ENCODE measurements around the gene LCTL. TPM values are rescaled to one million over a fixed set of nuclear protein-coding genes. Genes with fewer than 3 reads are reported as not detected.
A peak's percentile ranks its signal among the peaks of the same experiment; 100 is the strongest.

LCTL gene
- total and polyA plus RNA-seq, 2 of the 8 experiments (the other 6 are each of a cell fraction or from before 2014, with no cell fraction given), result 5.5 to 6.2 TPM

DNA sequence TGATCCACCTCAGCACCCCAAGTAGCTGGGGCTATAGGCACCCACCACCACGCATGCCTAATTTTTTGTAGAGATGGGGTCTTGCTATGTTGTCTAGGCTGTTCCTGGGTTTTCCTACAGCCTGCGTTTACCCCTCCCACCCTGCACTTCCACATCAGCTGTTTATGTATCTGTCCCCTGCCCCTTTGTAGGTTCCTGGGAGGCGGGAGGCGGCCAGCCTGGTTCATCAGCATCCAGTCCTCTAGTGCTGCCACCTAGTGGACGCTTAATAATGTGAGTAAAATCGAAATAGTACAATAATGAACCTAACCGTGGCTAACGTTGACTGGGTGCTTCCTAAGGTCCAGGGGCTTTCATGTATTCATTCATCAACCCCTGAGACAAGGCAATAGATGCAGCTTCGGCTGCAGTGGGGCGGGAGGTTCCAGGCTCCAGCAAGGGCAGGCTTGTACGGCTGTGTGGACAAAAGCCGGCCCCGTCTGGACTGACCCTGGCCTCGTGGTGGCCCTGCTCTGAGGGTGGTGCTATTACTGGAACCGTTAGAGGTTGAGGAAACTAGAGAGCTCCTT lies 1.2 kb upstream of the LCTL start:
- H3K56ac ChIP-seq (replicated peaks; ENCODE audit: insufficient read length, low read depth, low read length), result no peak overlapping the region
- no peak overlapping the region for H3K14ac ChIP-seq (ENCODE audit: insufficient read length)
- 0 out of 4 replicates have a peak overlapping the region, but pooled peaks of 1 of the 2 experiments have one; percentile 62 for H3K4me2 ChIP-seq (ENCODE audit: insufficient read depth in 1 of 2, low read depth in 2 of 2, low read length in 2 of 2)
- H3K23ac ChIP-seq (ENCODE audit: insufficient read length), result no peak overlapping the region
- H4K20me1 ChIP-seq (replicated peaks in 1 of 2; ENCODE audit: control insufficient read depth in 1 of 2, insufficient read depth in 2 of 2, low read length in 2 of 2), result no peaks in the 10 kb centered on the region
- no peak overlapping the region for H3K27ac ChIP-seq (ENCODE audit: low read depth, low read length)
- H4K91ac ChIP-seq (replicated peaks; ENCODE audit: insufficient read length, low read length), result no peak overlapping the region
- H2BK5ac ChIP-seq (ENCODE audit: low read depth, low read length), result no peak overlapping the region
- ChIA-PET POLR2A (ENCODE audit: partially characterized antibody) (interaction anchor here (1.0 to 5.5 kb wide), 3 partner anchors 11 to 69 kb away, joined by 3 to 38 read pairs (median 34); partner anchors contain the start of genes RPL4, SNAPC5 and ZWILCH), CTCF (ENCODE audit: partially characterized antibody) (interaction anchor here (0.8 to 3.2 kb wide), 11 partner anchors 8 to 342 kb away, joined by 3 to 17 read pairs (median 8); no protein-coding TSS in a partner anchor)
- 46% methylated on average over 12 of the region's 15 CpGs; no CpG with 5 or more reads in 1 of the 2 experiments for WGBS, 2 experiments (ENCODE audit: extremely low coverage in 1 of 2, insufficient coverage in 1 of 2, insufficient read length in 1 of 2, insufficient replicate concordance in 2 of 2, low coverage in 1 of 2, low lambda C conversion rate in 2 of 2, missing lambda C conversion rate in 1 of 2)
- H3K9me3 ChIP-seq (ENCODE audit: insufficient read depth in 2 of 2, low read depth in 1 of 2, low read length in 1 of 2), result no peaks in the 10 kb centered on the region
- H2AK5ac ChIP-seq (ENCODE audit: low read depth, low read length), result no peak overlapping the region
- no peak overlapping the region for H3K4me3 ChIP-seq (ENCODE audit: extremely low read depth in 1 of 4, insufficient read depth in 2 of 4, low read depth in 3 of 4, low read length in 4 of 4)
- 0 out of 2 replicates have a peak, but pooled peaks cover 2% of the 10 kb centered on the region for H3K23me2 ChIP-seq (ENCODE audit: low read depth, low read length)
- FAIRE-seq (peak; percentile 13), DNase-seq (ENCODE audit: low read depth in 1 of 2, low spot score in 2 of 2) (peak; percentile 53 to 80)
- no peaks in the 10 kb centered on the region for H3K36me3 ChIP-seq (ENCODE audit: control insufficient read depth in 2 of 4, insufficient read depth in 4 of 4, low read length in 3 of 4)
- H3K9ac ChIP-seq (replicated peaks in 1 of 4; ENCODE audit: extremely low read depth in 1 of 4, low read depth in 3 of 4, low read length in 3 of 4), result no peak overlapping the region
- H3K27me3 ChIP-seq (replicated peaks in 1 of 4; ENCODE audit: control insufficient read depth in 3 of 4, extremely low read depth in 1 of 4, insufficient read depth in 3 of 4, low read length in 3 of 4), result no peaks in the 10 kb centered on the region
- no peaks in the 10 kb centered on the region for H3K79me2 ChIP-seq (ENCODE audit: control insufficient read depth in 1 of 2, insufficient read depth in 2 of 2, low read length in 2 of 2)
- H4K8ac ChIP-seq (ENCODE audit: extremely low read depth, insufficient read depth, low read length), result no peak overlapping the region; the same call in 1 of the 2 replicates
- peaks cover 4 to 22% (median 17%) of the 10 kb centered on the region in 4 experiments for H3K4me1 ChIP-seq (replicated peaks in 1 of 4; ENCODE audit: control insufficient read depth in 3 of 4, insufficient read depth in 4 of 4, low read length in 3 of 4)
- no peak overlapping the region for H2BK120ac ChIP-seq (replicated peaks; ENCODE audit: low read depth, low read length)
- H2BK20ac ChIP-seq (ENCODE audit: low read length), result 0 out of 2 replicates have a peak overlapping the region, but pooled peaks have one; percentile 66
- no peak overlapping the region; the same call in 1 of the 2 replicates for H2BK15ac ChIP-seq (ENCODE audit: low read length)
- no peak overlapping the region for H3K4ac ChIP-seq (replicated peaks; ENCODE audit: insufficient read length, low read depth, low read length)
- 0 out of 2 replicates have a peak overlapping the region, but pooled peaks have one; percentile 55 for H2BK12ac ChIP-seq (ENCODE audit: low read depth, low read length)
- peak overlapping the region; percentile 54 for H4K5ac ChIP-seq (ENCODE audit: insufficient read length, low read depth, low read length)
- H3K18ac ChIP-seq (ENCODE audit: extremely low read depth, low read length), result no peak overlapping the region
- H2AFZ ChIP-seq (ENCODE audit: low read length), result peak overlapping the region; percentile 94
- H3K79me1 ChIP-seq (ENCODE audit: low read depth, low read length), result no peaks in the 10 kb centered on the region
- TF ChIP-seq SRF (IDR thresholded peaks at IDR 0.05; ENCODE audit: low read depth, low read length), result no peak
- TF ChIP-seq, protein P1, sequence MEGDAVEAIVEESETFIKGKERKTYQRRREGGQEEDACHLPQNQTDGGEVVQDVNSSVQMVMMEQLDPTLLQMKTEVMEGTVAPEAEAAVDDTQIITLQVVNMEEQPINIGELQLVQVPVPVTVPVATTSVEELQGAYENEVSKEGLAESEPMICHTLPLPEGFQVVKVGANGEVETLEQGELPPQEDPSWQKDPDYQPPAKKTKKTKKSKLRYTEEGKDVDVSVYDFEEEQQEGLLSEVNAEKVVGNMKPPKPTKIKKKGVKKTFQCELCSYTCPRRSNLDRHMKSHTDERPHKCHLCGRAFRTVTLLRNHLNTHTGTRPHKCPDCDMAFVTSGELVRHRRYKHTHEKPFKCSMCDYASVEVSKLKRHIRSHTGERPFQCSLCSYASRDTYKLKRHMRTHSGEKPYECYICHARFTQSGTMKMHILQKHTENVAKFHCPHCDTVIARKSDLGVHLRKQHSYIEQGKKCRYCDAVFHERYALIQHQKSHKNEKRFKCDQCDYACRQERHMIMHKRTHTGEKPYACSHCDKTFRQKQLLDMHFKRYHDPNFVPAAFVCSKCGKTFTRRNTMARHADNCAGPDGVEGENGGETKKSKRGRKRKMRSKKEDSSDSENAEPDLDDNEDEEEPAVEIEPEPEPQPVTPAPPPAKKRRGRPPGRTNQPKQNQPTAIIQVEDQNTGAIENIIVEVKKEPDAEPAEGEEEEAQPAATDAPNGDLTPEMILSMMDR (IDR thresholded peaks at IDR 0.05; ENCODE audit: control extremely low read depth in 1 of 3, insufficient read depth in 1 of 3, low read depth in 1 of 3, low read length in 3 of 3), result peak; percentile 33 to 75 (median 58)
- peak; percentile 37; the same call in 1 of the 2 replicates for TF ChIP-seq KDM1A (IDR thresholded peaks at IDR 0.05; ENCODE audit: borderline replicate concordance, low read length)
- 0 out of 2 replicates have a peak, but pooled peaks have one; percentile 22 for TF ChIP-seq CREB1 (IDR thresholded peaks at IDR 0.05)
- peak in 1 of 2 experiments; percentile 33; a peak in 1 of 3 replicates for TF ChIP-seq EP300 (IDR thresholded peaks at IDR 0.05; ENCODE audit: borderline replicate concordance in 1 of 2, low read depth in 2 of 2, low read length in 2 of 2)
- no peak for TF ChIP-seq SUZ12 (IDR thresholded peaks at IDR 0.05; ENCODE audit: low read length)
- TF ChIP-seq RFX5 (IDR thresholded peaks at IDR 0.05; ENCODE audit: borderline replicate concordance, low read depth, low read length), result no peak
- TF ChIP-seq RAD21 (IDR thresholded peaks at IDR 0.05 in 1 of 2, conservative IDR thresholded peaks at IDR 0.05 in 1 of 2; ENCODE audit: low read depth in 2 of 2, low read length in 2 of 2), result peak; percentile 37 to 59

All from H1 (cell line).